ENCODE data around the gene OPN3.
"Not testable (repeated sequence)": the region's sequence is repeated elsewhere in the genome, so short reads cannot be mapped to it uniquely, and the experiment has no call there.

The OPN3 gene

GRCh38 chr1:241640149-241640866 lies at the start of gene OPN3, which contains the start of gene CHML:
OPN3 (minus strand) TSS chr1:241640369; CDS start chr1:241640254, 115 bp downstream.
CHML (minus strand) TSS chr1:241640369; CDS start chr1:241635766, 4,603 bp downstream.
- DNase-seq (ENCODE audit: low spot score), result peak; percentile 83

GRCh38 chr1:241688940-241689368 lies 48.8 kb upstream of the OPN3 start:
- no peak for DNase-seq (ENCODE audit: low spot score)

GRCh38 chr1:241684108-241684507 lies 43.9 kb upstream of the OPN3 start:
- DNase-seq (ENCODE audit: low spot score), result no peak

- DNase-seq (ENCODE audit: low spot score), result no peak
Measured at GRCh38 chr1:241682921-241683320, 42.8 kb upstream of the OPN3 start.

- DNase-seq (ENCODE audit: low spot score), result not testable (repeated sequence)
Measured at GRCh38 chr1:241681861-241682448, 41.8 kb upstream of the OPN3 start.

- DNase-seq (ENCODE audit: low spot score), result no peak
Measured at GRCh38 chr1:241679961-241680360, 39.8 kb upstream of the OPN3 start.

GRCh38 chr1:241679404-241679803 lies 39.2 kb upstream of the OPN3 start:
- no peak for DNase-seq (ENCODE audit: low spot score)

- DNase-seq (ENCODE audit: low spot score), result no peak
Measured at GRCh38 chr1:241678536-241678935, 38.4 kb upstream of the OPN3 start.

- no peak for DNase-seq (ENCODE audit: low spot score)
Measured at GRCh38 chr1:241677201-241677600, 37.0 kb upstream of the OPN3 start.

GRCh38 chr1:241675983-241676382 lies 35.8 kb upstream of the OPN3 start:
- DNase-seq (ENCODE audit: low spot score), result no peak

- DNase-seq (ENCODE audit: low spot score), result no peak
Measured at GRCh38 chr1:241674805-241675384, 34.7 kb upstream of the OPN3 start.

GRCh38 chr1:241672301-241672700 lies 32.1 kb upstream of the OPN3 start:
- peak; percentile 15 for DNase-seq (ENCODE audit: low spot score)

GRCh38 chr1:241666419-241666818 lies 26.2 kb upstream of the OPN3 start:
- DNase-seq (ENCODE audit: low spot score), result no peak

- DNase-seq (ENCODE audit: low spot score), result no peak
Measured at GRCh38 chr1:241660424-241660972, 20.3 kb upstream of the OPN3 start.

- DNase-seq (ENCODE audit: low spot score), result not testable (repeated sequence)
Measured at GRCh38 chr1:241659016-241659415, 18.8 kb upstream of the OPN3 start.

GRCh38 chr1:241658081-241658793 lies 18.1 kb upstream of the OPN3 start:
- no peak for DNase-seq (ENCODE audit: low spot score)

GRCh38 chr1:241654641-241655040 lies 14.5 kb upstream of the OPN3 start:
- no peak for DNase-seq (ENCODE audit: low spot score)

GRCh38 chr1:241654019-241654418 lies 13.8 kb upstream of the OPN3 start:
- DNase-seq (ENCODE audit: low spot score), result no peak

- no peak for DNase-seq (ENCODE audit: low spot score)
Measured at GRCh38 chr1:241652012-241652411, 11.8 kb upstream of the OPN3 start, which contains the start of gene WDR64. WDR64 (plus strand) TSS chr1:241652281; CDS start chr1:241652485, 204 bp downstream.

- DNase-seq (ENCODE audit: low spot score), result no peak
Measured at GRCh38 chr1:241648159-241648558, 8.0 kb upstream of the OPN3 start.

GRCh38 chr1:241647658-241648057 lies 7.5 kb upstream of the OPN3 start:
- DNase-seq (ENCODE audit: low spot score), result no peak

- DNase-seq (ENCODE audit: low spot score), result no peak
Measured at GRCh38 chr1:241646201-241646600, 6.0 kb upstream of the OPN3 start.

Measured in HuH-7 (cell line).